CD4-positive, alpha-beta T cell treated with Interleukin-2 at 100 ng/mL for 4 hours (primary cell): ENCODE results near the gene ZNF592.
A peak's percentile ranks its signal among the peaks of the same experiment; 100 is the strongest.
"Not testable (repeated sequence)": the region's sequence is repeated elsewhere in the genome, so short reads cannot be mapped to it uniquely, and the experiment has no call there.

Experiments
- DNase-seq: peaks from one replicate; pipeline ENCODE4 v3.0.0-alpha.2; 2020; ENCODE audit warnings: low spot score

The ZNF592 gene, protein sequence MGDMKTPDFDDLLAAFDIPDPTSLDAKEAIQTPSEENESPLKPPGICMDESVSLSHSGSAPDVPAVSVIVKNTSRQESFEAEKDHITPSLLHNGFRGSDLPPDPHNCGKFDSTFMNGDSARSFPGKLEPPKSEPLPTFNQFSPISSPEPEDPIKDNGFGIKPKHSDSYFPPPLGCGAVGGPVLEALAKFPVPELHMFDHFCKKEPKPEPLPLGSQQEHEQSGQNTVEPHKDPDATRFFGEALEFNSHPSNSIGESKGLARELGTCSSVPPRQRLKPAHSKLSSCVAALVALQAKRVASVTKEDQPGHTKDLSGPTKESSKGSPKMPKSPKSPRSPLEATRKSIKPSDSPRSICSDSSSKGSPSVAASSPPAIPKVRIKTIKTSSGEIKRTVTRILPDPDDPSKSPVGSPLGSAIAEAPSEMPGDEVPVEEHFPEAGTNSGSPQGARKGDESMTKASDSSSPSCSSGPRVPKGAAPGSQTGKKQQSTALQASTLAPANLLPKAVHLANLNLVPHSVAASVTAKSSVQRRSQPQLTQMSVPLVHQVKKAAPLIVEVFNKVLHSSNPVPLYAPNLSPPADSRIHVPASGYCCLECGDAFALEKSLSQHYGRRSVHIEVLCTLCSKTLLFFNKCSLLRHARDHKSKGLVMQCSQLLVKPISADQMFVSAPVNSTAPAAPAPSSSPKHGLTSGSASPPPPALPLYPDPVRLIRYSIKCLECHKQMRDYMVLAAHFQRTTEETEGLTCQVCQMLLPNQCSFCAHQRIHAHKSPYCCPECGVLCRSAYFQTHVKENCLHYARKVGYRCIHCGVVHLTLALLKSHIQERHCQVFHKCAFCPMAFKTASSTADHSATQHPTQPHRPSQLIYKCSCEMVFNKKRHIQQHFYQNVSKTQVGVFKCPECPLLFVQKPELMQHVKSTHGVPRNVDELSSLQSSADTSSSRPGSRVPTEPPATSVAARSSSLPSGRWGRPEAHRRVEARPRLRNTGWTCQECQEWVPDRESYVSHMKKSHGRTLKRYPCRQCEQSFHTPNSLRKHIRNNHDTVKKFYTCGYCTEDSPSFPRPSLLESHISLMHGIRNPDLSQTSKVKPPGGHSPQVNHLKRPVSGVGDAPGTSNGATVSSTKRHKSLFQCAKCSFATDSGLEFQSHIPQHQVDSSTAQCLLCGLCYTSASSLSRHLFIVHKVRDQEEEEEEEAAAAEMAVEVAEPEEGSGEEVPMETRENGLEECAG (N-terminal part only)

DNA sequence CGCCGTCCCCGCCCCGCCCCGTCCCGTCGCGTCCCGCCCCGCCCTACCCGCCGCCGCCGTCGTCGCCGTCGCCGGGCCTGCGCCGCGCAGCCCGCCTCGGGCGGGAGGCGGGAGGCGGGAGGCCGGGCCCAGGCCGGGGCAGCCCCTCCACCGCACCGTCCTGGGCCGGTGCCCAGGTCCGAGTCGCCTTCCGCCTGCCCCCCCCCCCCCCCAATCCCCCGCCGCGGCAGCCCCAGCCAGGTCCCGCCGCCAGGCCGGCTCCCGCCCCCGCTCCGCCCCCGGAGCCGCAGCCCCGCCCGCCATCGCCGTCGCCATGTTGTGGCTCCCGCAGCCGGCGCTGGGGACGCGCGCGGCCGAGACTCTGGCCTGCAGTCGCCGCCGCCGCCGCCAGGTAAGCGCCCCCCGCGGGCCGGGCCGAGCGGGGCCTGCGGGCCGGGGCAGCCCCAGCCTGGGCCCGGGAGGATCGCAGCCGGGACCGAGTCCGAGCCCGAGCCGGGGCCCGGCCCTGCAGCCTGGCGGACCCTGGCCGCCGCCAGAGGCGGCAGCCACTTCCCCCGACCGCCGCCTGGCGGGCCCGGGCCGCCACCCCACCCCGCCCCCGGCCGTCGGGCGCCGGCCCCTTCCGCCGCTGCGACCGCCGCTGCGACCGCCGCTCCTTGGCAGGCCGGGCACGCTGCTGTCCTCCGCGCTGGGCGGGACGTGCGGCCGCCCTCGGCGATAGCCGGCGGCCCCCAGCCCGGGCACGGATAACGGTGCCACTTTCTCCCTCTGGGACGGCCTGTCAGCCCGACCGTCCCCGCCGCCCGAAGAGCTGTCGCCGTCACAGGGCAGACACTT is at the start of gene ZNF592:
TSS of gene ZNF592 (plus strand) at position 319 of the 837 bp plus-strand sequence. CDS start 34,084 bp downstream, outside the sequence.
- peak; percentile 78 for DNase-seq

DNA sequence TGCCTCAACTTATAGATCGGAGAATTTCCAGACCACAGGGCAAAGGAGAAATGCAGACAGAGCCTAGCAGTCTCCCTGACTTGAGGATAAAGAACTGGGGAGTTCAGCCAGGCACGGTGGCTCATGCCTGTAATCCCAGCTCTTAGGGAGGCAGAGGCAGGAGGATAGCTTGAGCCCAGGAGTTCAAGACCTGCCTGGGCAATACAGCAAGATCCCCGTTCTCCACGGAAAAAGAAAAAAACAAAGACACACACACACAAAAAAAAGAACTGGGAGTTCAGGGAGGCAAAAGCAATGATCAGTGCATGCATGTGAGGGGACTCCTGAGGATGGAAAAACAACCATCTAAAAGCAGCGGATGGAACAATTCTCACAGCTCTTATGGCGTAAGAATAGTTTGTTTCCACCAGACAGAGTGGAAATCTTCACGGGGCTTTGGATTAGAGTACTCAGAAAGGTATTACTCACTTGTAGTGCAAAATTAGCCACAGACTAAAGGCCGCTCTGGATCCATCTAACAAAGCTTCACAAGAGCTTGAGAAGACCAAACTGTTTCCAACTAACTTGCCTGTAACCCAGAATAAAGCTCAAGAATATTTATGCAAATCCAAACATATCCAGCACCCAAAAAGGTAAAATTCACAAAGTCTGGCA is 48.7 kb upstream of the ZNF592 start:
- no peak for DNase-seq

DNA sequence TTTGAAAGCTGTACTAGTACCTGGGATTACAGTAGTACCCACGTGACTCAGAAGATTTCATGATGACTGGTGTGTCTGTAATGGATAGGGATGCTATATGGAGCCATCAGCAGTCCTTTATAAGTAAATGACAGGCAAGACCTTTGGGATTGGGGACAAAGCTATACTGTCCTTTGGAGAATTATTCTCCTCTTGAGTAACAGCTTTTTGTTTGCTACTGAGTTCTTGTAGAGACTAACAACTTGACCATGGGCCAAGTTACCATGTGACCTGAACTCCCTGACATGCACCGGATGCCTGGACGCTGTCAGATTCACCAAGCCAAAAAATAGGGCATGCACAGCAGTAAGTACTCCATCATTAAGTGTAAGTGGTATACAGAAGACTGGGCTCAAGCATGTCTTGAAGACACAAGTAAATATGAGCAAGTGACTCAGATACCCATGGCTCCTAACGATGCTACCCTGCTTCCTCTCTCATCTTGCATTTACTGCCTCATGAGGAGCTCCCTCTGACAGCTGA is 45.4 kb upstream of the ZNF592 start:
- no peak for DNase-seq

DNA sequence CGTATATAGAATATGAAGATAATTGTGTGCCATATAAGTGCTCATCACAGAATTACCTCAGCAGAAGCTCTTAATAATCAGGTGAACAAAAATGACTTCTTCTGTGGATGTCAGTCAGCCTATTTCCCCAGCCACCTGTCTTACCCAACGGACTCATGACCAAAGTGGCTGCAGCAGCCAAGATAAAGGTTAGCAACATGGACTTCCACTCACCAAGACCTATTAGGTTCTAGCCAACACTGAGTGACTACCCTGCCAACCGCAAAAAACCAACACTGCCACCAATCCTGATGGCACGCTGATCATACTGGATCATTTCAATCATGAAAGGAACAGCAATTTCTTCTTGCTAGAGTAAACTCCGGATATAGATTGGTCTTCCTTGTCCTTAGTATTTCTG is 44.6 kb upstream of the ZNF592 start:
- no peak for DNase-seq

DNA sequence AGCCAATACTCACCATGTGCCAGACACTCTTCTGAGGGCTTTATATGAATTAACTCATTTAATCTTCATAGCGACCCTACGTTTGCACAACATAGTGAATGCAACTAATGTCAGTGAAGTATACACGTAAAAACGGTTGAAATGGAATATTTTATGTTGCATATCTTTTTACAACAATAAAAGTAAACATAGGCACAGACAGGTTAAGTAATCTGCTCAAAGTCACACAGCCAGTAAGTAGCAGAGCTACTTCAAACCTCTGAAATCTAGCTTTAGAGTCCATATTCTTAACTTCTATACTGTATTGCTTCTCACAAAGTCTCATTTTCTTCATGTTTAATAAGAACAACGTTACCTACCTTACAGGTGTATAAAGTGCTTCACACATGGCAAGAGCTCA is 34.0 kb upstream of the ZNF592 start:
- no peak for DNase-seq

DNA sequence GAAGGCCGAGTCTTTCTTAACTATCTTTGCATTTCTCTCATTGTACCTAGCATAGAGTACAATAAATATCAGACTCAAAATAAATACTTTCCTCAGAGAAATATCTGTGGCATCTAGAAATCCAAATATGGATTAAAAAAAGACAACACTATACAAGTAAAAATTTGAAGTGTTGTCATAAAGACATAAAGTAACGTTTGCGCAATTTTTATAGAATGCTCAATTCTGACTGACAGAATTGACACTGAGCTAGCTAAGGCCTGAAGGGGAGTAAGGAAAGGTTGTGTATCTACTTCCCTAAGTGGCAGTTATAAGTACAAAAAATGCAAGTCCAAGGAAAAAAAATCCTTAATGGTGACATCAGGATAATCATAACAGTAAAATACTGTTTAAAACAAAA is 33.6 kb upstream of the ZNF592 start:
- DNase-seq, result no peak

DNA sequence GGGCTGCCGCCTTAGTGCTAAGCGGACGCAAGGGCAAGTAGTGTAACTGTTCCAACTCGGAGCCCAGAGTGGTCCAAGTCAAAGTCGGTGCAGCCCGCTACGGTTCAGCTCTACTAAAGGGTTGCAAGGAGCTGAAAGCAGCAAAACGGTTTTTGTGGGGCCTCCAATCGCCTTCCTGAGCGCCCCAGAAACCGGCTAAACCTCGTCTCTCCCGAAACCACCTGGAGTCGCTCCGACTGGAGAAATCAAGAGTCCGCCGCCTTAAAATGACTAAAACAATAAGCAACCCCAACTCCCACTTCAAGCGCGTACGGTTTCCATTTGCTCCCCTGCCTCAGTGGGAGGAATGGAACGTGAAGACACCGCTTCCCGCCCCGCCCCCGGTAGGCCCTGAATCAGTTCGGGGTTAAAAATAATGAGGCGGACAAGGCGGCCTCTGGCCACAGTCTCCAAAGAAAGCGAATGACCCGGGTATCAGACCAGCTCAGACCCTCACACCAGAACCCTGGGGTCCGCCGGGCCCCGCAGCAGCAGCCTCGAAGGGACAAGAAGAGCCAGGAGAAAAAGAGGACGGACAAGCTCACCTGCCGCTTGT is 32.9 kb upstream of the ZNF592 start:
- no peak for DNase-seq

DNA sequence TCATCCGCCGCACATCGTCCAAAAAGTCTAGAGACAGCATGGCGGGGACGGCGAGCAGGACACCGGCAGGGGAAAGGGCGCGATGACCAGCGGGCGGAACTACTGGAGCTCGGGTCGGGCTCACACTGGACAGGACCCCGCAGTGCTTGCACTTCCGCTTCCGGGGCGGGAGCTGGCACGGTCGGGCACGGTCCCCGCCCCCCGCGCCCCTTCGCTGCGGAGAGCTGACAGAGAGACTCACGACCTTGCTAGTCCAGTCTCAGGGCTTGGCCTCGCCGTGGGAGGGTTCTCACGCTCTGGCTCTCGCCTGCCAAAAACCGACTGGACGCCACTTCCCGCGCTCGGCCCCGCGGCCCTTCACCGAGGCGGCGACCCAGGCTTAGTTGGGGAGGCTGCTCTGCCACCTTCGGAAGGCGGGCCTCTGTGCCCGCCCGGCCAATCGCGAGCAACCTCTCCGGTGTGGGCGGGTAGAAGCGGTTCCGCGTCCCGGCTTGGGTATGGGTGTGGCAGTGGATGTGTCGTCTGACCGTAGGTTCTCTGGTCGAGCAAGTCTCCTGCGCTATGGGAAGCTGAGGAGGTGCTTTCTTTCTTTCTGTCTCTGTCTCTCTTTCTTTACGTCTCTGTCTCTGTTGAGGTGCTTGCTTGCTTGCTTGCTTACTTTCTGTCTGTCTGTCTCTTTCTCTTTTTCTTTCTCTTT is 32.2 kb upstream of the ZNF592 start, which contains the start of gene SEC11A:
TSS of gene SEC11A (minus strand) at position 104 of the 697 bp plus-strand sequence. CDS start at position 40, 64 bp downstream.
- DNase-seq, result peak; percentile 93

DNA sequence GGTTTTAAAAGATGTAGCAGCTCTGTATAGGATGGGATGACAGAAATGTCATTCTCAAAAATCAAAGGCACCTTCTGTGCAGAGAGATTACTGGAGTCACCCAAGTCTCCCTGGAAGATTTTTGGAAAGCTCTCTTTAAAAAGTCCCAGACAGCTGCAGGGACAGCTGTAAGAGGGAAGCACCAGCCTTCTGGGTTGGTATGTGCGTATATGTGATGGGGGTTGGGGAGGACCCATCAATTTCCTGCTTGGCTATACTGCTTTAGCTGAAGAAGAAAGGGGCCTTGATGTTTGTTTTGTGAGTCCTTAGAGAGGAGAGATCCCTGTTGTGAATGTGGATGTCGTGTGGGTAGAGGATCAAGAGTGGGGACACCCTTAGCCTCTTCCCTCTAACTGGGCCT is 27.0 kb upstream of the ZNF592 start:
- DNase-seq, result no peak

DNA sequence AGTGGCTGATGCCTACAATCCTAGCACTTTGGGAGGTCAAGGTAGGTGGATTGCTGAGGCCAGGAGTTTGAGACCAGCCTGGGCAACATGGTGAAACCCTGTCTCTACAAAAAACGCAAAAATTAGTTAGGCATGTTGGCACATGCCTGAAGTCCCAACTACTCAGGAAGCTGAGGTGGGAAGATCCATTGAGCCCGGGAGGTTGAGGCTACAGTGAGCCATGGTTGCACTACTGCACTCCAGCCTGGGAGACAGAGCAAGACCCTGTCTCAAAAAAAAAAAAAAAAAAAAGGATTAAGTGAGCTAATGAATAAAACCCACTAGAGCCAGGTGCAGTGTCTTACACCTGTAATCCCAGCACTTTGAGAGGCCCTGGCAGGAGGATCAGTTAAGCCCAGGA is 25.8 kb upstream of the ZNF592 start:
- no peak for DNase-seq

DNA sequence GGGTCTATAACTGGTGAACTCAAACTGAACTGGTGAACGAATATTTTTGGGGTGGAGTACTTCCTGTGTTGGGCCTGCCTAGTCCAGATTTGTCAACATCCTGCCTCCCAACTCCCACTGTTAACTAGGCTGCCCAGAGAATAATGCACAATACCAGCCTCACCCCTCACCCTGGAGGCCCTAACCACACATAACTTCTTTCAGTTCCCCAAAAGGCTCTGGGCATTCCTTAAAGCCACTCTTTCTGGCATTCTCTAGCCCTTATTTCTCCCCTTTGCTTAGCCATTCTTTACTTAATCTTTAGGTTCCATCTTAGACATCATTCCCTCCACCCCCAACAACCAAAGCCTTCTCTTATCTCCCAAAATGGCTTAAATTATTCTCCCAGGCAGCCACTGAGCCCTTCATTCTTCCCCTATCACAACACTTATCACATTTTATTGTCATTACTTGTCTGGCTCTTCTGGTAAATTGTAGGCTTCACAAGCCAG is 23.3 kb upstream of the ZNF592 start:
- peak; percentile 58 for DNase-seq

DNA sequence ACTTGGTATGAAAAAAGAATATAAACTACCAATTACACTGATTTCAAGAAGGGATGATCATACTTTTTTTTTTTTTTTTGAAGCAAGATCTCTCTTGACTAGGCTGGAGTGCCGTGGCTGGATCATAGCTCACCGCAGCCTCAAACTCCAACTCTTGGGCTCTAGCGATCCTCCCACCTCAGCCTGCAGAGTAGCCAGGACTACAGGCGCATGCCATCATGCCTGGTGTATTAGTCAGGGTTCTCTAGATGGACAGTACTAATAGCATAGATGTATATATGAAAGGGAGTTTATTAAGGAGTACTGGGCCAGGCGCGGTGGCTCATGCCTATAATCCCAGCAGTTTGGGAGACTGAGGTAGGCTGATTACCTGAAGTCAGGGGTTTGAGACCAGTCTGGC is 21.0 kb upstream of the ZNF592 start:
- DNase-seq, result no peak

DNA sequence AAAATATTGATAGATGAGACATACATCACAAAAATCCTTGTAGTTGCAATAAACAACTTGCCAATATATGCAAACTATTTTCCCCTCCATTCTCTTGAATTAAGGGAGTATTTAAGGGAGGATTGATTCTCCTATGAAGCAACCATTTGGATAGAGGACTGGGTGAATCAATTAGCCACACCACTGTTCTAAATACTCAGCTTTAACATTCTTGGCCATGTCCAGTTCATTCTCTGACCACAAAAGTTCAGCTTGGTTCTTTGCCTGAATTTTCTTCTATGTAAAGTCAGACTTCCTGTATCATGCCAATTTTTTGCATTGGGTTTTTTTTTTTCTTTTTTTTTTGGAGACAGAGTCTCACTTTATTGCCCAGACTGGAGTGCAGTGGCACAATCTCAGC is 16.6 kb upstream of the ZNF592 start:
- DNase-seq, result no peak

DNA sequence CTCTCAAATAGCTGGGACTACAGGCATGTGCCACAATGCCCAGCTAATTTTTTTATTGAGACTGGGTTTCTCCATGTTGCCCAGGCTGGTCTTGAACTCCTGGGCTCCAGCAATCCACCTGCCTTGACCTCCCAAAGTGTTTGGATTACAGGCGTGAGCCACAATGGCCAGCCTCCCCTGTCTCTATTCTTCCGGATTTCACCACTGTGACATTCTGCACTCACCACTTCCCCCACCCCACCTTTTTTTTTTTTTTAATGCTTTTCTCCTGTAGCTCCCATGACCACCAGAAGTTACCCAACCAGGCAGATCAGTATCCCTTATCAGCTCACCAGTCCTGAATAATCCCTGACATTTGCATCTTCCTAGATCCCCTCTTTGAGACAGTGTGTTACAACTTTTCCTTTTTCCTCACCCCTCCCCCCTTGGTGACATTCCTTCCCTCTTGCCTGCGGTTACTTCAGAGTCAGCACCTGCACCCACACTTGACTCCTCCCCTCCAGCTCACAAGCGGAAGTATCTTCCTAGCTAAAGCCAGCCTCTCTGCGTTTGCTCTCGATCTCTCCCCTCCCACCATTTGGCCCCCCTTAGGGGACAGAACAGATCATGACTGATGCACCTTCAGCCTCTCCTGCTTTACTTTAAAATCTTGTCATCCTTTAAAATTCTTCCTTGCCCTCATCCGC is 13.5 kb upstream of the ZNF592 start:
- peak; percentile 71 for DNase-seq

DNA sequence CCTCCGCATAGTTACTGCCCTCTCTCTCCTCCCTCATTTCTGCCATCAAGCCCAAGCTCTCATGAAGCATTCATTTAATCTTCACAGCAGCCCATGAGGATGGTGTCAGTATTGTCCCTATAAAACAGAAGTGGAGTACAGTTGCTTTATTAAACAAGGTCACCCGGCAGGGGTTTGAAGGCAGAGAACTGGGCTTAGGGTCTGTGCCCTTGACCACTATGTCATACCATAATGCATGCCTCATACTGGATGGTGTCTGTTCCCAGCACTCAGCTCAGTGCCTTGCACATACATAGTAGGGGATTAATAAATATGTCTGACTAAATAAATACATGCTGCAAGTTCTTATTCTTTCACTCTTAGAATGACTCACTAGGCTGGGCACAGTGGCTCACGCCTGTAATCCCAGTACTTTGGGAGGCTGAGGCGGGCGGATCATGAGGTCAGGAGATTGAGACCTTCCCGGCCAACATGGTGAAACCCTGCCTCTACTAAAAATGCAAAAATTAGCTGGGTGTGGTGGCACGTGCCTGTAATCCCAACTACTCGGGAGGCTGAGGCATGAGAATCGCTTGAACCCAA is 12.8 kb upstream of the ZNF592 start:
- not testable (repeated sequence) for DNase-seq

DNA sequence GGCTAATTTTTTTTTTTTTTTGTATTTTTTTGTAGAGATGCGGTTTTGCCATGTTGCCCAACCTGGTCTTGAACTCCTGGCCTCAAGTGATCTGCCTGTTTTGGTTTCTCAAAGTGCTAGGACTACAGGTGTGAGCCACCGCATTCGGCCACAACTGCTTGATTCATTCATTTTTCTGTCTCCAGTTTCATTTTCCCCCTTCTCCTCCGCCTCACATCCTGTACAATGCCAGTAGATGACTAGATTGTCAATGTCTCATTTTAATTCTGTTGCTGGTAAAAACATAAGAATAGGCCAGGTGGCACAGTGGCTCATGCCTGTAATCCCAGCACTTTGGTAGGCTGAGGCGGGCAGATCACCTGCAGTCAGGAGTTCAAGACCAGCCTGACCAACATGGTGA is 12.0 kb upstream of the ZNF592 start:
- peak; percentile 86 for DNase-seq

DNA sequence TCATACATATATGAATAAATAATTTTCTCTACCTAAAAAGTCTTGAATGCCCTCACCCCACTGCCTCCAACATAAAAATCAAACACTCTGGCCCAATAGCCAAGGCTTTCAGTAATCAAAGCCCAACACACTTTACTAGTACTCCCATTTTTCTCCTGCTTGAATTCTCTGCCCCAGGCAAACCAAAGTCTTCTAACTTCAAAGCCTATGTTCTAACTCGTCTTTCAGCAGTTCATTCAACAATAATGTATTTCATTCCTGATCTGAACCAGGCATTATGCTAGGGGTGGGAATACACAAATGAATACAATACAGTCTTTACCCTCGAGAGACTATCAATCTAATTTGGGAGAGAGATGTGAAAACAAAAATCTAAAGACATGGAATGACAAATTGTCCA is 11.4 kb upstream of the ZNF592 start:
- DNase-seq, result no peak

DNA sequence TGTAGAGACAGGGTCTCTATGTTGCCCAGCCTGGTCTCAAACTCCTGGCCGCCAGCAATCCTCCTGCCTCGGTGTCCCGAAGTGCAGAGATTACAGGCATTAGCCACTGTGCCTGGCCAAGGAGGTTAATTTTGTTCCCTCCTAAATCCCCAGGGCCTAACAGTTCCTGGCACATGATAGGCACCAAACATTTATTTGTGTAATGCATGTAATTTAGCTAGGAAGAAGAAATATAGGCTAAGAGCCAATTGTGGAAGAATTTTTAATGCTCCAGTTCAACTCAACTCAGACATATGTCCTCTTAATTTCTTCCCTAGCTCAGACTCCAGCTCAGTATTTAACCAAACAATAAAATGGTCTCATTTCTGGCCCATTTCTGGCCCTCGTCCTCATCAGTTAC is 7.7 kb upstream of the ZNF592 start:
- no peak for DNase-seq
